Endometrial microvascular endothelial cells (primary cell): ENCODE results near the gene CSRNP3. TPM values are rescaled to one million over a fixed set of nuclear protein-coding genes. Genes with fewer than 3 reads are reported as not detected.

ENCODE experiments used
- in situ Hi-C: cut with HindIII; loops from 2 replicates; pipeline ENCODE4 v1.10.0; 2017; ENCODE audit warnings: low sequenced_read_pairs, low pct_unique_long_range_greater_than_20kb; ENCODE audit errors: inconsistent ontology term
- total RNA-seq: library from RNA; depleted of rRNA; stranded (reverse); fragments of >200 nt; gene quantifications from one replicate; pipeline ENCODE4 v1.2.3, GENCODE V29; 2015; ENCODE audit errors: inconsistent ontology term

CSRNP3 gene
- total RNA-seq, 1 donor from 2014 or later, result not detected

DNA sequence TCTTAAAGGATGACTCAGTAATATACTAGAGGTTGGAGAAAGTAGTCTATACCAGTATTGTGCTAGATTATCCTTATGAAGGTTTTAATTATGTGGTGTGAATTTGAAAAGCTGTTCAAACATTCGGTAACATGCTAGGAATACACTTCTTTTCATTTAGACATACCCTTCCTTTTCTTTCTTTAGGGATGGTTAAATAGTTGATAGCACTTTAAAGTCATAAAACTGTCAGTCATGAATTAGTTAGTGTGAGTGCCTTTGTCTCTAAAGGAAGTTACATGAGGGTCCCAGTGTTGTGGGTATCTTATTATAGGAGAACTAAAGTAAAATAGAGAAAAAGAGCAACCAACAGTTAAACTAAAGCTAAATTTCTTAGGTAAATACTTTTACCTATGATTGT is 149.3 kb downstream of the CSRNP3 start:
- in situ Hi-C loops, result no loop called here

GRCh38 chr2:165621086-165621560 is 151.6 kb downstream of the CSRNP3 start:
- in situ Hi-C loops, result no loop called here

GRCh38 chr2:165623161-165623560 is 153.7 kb downstream of the CSRNP3 start:
- in situ Hi-C loops, result no loop called here

DNA sequence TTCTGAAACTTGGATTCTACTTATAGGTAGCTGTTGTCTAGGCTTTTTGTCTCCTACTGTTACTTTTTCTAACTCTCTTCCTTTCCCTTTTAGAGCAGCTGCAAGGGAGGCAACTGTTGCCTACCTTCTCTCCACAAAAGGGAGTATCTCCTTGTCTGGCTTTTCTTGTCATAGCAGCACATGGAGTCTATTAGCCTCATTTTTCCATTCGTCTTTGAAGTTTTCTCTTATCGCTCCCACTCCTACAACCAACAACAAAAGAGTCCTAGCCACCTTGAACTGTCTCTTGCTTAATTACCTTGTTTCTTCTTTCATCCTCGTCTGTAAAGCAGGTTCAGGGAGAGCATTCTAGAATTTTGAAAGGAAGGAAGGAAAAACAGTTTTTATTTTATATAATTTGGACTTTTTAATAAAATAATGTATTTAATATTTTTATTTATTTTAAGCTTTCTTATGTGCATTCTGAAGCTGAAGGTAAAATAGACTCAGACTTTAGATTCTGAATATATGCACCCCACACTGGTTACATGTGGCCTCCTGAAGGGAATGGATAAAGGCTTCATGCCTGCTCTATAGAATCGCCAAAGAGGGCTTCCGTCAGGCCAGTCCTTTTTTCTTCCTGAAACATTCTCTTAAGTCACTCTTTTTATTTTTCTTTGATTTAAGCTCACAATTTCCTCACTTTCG is 154.4 kb downstream of the CSRNP3 start:
- in situ Hi-C loops, result no loop called here

DNA sequence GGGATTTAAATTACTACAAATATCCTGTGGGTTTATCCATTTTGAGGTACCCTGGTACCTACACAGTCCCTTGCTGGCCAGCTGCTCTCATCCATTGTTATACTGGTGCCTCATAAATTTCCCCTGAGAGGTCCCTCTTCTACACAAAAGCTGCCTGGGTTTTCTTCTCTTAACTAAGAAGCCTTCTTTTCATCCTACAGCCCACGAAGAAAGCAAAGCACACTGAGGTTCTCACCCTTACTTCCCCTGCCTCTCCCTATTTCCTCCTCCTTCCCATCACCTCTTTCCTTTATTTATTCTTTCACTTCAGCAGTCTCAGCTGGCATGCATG is 154.9 kb downstream of the CSRNP3 start:
- in situ Hi-C loops, result no loop called here

DNA sequence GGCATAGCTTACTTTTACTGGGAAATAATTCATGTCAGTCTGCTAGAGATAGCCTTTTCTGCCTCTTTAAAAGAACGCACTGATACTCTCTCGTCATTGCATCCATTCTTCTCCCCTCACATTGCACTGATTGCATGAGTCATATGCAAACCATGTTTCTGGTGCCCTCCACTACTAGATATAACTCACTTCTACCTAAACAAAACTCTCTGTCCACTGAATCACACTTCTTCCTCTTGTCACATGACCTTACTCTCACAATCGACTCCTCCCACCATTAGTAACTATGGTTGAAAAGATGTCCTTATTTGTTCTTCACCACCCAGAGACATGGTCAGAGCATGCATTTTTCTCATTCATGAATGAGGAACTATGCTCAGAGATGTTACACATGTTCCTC is 158.0 kb downstream of the CSRNP3 start:
- in situ Hi-C loops, result no loop called here

GRCh38 chr2:165629776-165630175 is 160.3 kb downstream of the CSRNP3 start:
- in situ Hi-C loops, result no loop called here

DNA sequence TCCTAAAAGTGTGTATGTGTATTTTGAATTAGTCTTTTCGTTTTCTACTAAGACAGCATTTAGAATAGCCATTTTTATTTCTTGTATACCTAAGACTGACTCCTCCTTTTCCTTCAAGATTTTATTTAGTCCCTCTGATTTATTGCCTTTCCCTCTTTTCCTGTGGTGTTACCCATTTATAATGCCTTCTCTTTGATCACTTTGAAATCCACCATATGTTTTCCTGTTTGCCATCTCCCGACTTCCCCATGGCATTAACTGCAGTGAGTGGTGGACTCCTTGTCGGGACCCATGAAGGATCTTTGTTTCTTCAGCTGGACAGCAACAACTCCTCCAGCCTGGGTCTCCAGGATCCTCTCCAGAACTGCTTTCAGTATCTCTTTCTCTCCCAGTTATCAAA is 160.7 kb downstream of the CSRNP3 start:
- in situ Hi-C loops, result no loop called here

- in situ Hi-C loops, result no loop called here
These were observed 161.6 kb downstream of the CSRNP3 start for GRCh38 chr2:165631089-165631488.

GRCh38 chr2:165632594-165632993 is 163.1 kb downstream of the CSRNP3 start:
- in situ Hi-C loops, result no loop called here

GRCh38 chr2:165633431-165633830 is 163.9 kb downstream of the CSRNP3 start:
- in situ Hi-C loops, result no loop called here

DNA sequence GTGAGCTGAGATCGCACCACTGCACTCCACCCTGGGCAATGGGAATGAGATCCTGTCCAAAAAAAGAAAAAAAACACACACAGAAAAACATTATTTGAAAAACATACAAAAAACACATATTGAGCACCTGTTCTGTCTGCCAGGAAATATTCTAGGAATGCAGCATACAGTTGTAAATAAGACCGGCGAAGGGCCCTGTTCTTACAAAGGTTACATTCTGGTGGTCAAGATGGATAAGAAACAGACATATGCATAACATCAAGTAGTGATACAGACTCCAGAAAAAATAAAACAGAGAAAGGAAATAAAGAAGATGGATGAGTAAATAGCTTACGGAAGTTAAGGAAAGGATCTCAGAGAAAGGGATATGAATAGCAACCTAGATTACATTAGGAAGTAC is 164.8 kb downstream of the CSRNP3 start:
- in situ Hi-C loops, result no loop called here

- in situ Hi-C loops, result no loop called here
These were observed 165.4 kb downstream of the CSRNP3 start for GRCh38 chr2:165634855-165635254.

DNA sequence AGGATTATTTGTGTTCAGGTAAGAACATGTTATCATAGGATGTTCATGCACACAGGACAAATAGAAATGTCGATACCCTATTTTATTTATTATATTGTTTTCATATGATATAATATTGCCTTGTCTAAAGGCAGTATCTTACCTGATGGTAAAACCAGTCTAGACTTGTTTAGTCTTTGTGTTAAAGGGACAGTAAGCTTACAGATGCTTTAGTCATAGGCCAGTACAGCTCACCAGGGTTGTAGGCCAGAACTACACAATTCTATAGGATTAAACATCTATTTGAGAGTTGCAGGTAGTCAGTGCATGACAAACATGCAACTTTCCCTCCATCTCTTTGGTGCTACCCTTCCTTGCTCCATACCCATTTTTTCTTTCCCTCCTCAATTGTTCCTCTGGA is 166.0 kb downstream of the CSRNP3 start:
- in situ Hi-C loops, result no loop called here

GRCh38 chr2:165636959-165637358 is 167.5 kb downstream of the CSRNP3 start:
- in situ Hi-C loops, result no loop called here

- in situ Hi-C loops, result no loop called here
These were observed 167.9 kb downstream of the CSRNP3 start for GRCh38 chr2:165637396-165637795.

DNA sequence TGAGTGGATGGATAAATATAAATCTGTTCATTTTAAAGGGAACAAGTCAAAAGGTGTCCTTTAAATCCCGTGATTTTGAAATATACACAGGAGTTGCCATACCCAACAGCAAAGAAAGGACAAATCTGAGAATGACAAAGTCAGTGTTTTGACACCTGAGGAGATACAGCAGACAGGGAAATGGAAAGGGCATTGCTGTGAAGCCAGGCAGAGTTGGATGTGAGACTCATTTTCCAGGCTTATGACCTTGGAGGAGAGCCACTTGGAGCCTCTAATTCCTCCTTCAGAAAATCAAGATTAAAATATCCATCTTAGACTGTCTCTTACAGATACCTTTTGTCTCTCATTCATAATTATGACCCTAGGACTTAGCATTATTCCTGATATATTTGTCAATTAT is 170.0 kb downstream of the CSRNP3 start:
- in situ Hi-C loops, result no loop called here

GRCh38 chr2:165640247-165640929 is 170.9 kb downstream of the CSRNP3 start:
- in situ Hi-C loops, result no loop called here

GRCh38 chr2:165645930-165646831 is 176.7 kb downstream of the CSRNP3 start:
- in situ Hi-C loops, result no loop called here

DNA sequence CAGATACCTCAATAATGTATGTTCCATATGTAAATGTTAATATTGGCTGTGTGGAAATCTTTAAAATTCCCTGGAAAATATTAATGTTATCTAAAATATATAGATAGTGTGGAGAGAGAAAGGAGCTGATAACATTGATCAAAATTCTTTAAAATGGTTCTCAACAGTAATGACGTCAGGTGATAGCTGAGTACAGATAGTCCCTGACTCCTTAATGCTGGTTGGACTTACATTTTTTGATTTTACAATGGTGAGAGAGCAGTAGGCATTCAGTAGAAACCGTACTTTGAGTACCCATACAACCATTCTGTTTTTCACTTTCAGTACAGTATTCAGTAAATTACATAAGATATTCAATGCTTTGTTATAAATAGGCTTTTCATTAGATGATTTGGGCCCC is 177.9 kb downstream of the CSRNP3 start:
- in situ Hi-C loops, result no loop called here
